LNCaP clone FGC (cell line): ENCODE measurements around the gene EFCAB9.
A peak's percentile ranks its signal among the peaks of the same experiment; 100 is the strongest.

Experiments used
- DNase-seq: peaks from one replicate; pipeline ENCODE4 v3.0.0-alpha.2; 2011; ENCODE audit warnings: low read depth
- H3K4me3 ChIP-seq: 2 replicates; pipeline ENCODE4 v1.5.1; 2011; ENCODE audit warnings: mild to moderate bottlenecking, low read depth, low read length, control low read depth
- TF ChIP-seq, protein P1 (sequence below): IDR thresholded peaks from 2 replicates; pipeline ENCODE4 v1.5.1; 2012; ENCODE audit warnings: mild to moderate bottlenecking; ENCODE audit not compliant: control insufficient read depth, insufficient read depth; ENCODE audit errors: extremely low read depth

Gene EFCAB9

DNA sequence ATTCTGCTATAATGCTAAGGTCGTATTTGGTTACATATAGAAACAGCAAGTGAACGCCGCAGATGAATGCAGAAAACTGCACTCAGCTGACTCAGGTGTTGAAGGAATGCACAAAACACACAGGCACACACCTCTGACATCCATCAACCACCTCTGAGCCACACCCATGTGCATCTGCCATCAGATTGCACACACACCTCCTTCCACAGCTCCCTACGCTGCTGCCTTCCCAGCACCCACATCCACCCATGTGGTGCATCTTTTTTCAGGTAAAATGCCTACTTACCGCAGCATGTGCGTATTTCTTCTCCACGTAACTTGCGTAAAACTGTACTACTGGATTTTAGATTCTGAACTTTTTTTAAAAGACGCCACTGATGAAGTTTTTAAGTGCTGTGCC, 13.0 kb upstream of the EFCAB9 start:
- DNase-seq = no peak
- TF ChIP-seq, protein P1, sequence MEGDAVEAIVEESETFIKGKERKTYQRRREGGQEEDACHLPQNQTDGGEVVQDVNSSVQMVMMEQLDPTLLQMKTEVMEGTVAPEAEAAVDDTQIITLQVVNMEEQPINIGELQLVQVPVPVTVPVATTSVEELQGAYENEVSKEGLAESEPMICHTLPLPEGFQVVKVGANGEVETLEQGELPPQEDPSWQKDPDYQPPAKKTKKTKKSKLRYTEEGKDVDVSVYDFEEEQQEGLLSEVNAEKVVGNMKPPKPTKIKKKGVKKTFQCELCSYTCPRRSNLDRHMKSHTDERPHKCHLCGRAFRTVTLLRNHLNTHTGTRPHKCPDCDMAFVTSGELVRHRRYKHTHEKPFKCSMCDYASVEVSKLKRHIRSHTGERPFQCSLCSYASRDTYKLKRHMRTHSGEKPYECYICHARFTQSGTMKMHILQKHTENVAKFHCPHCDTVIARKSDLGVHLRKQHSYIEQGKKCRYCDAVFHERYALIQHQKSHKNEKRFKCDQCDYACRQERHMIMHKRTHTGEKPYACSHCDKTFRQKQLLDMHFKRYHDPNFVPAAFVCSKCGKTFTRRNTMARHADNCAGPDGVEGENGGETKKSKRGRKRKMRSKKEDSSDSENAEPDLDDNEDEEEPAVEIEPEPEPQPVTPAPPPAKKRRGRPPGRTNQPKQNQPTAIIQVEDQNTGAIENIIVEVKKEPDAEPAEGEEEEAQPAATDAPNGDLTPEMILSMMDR = no peak
- H3K4me3 ChIP-seq = no peak overlapping the region

DNA sequence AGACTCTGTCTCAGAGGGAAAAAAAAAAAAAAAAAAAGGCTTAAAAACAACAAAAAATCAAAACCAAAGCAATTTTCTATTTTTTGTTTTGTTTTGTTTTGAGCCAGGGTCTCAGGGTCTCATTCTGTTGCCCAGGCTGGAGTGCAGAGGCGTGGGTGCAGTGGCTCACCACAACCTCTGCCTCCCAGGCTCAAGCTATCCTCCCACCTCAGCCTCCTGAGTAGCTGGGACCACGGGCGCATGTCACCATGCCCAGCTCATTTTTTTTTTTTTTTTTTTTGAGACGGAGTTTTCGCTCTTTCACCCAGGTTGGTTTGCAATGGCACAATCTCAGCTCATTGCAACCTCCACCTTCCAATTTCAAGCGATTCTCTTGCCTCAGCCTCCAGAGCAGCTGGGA, 11.7 kb upstream of the EFCAB9 start:
- H3K4me3 ChIP-seq = no peak overlapping the region
- no peak for DNase-seq
- TF ChIP-seq, protein P1 = no peak

DNA sequence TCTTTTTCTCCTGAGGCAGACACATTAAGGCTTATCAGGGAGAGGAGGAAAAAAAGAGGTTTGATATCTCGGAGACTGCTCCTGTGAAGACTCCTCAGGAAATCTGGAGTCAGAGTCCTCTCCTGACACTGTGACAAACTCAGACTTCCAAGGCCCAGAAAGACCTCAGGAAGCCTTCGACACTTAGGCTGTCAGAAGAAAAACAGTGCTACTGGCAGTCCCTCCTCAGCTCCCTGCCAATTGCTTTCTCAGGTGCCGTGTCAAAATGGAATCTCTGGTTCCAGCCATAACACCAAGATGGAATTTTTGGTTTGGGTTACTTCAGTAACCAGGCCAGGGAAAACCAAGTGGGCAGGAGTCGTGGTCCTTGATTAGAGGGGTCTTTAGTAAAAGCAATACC, 10.1 kb upstream of the EFCAB9 start:
- TF ChIP-seq, protein P1 = no peak
- H3K4me3 ChIP-seq = no peak overlapping the region

DNA sequence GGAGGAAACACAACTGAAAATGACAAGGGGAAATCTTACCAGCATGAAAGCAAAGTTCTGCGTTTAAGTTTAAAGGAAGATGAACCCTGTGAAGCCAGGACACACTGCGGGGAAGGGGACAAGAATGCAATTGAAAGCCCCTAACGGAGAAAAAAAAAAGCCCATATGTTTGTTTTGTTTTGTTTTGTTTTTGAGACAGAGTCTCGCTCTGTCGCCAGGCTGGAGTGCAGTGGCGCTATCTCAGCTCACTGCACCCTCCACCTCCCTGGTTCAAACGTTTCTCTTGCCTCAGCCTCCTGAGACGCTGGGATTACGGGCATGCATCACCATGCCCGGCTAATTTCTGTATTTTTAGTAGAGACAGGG, 8.9 kb upstream of the EFCAB9 start:
- TF ChIP-seq, protein P1 = no peak
- no peak for DNase-seq
- no peak overlapping the region for H3K4me3 ChIP-seq

More for the DNA sequence above, 10.1 kb upstream of the EFCAB9 start:
- no peak for DNase-seq

DNA sequence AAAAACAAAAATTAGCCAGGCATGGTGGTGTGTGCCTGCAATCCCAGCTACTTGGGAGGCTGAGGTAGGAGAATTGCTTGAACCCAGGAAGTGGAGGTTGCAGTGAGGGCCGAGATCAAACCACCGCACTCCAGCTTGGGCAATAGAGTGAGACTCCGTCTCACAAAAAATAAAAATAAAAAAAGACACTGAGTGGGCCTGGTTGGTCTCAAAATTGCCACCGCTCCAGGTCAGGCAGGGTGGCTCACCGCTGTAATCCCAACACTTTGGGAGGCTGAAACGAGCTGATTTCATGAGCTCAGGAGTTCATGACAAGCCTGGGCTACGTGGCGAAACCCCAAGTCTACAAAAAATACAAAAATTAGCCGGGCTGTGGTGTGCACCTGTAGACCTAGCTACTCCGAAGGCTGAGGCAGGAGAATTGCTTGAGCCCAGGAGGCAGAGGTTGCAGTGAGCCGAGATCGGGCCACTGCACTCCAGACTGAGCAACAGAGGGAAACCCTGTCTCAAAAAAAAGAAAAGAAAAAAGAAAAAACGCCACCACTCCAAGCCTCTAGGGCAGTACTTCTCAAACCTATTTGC, 7.8 kb upstream of the EFCAB9 start:
- TF ChIP-seq, protein P1 = no peak
- no peak overlapping the region for H3K4me3 ChIP-seq
- DNase-seq = no peak

DNA sequence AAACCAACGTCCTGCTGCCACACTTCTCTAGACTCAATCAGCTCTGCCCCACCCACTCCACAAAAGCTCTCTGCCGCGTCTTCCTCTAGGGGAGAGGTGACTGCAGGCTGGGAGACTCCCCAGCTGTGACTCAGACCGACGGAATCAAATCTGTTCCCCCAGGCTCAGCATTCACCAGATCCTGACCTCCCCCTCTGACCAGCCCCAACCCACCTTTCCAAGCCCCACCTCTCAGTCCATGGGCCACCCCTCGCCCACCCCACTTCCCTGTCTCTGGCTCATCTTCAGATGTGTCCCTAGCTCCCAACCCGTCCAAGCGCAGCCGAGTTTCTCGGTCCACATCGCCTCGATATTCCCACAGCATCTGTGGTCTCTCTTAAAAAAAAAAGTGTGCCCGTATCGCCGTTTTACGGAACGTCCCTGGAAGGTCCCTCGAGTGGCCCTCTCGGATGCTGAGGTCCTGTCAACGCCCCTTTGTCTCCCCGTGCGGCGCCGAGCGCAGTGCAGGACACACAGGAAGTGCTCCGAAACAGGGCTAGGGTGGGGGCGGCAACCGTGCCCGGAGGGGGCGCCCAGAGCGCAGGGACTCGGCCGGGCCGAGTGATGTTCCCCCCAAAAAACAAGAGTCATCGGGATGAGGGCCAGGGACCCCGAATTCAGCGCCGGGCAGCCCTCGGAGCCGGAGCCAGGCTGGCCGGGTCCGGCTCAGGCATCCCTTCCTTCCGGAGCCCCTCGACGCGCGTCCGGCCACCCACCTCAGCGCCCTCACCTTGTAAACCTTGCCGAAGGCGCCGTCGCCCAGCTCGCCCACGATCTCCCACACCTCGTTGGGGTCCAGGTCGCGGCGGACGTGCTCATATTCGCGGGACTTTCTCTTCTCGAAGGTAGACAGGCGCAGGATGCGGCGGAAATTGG, 6.6 kb upstream of the EFCAB9 start:
- no peak for DNase-seq
- TF ChIP-seq, protein P1 = no peak
- H3K4me3 ChIP-seq = peak overlapping the region; percentile 84
